ENCODE data around the gene FCRLB. TPM values are rescaled to one million over a fixed set of nuclear protein-coding genes. Genes with fewer than 3 reads are reported as not detected.
"Not testable (repeated sequence)": the region's sequence is repeated elsewhere in the genome, so short reads cannot be mapped to it uniquely, and the experiment has no call there.

The FCRLB gene
- total and polyA plus RNA-seq, 8 donors: 0.25 to 1.1 (median 0.53) TPM

- H3K9me3 ChIP-seq: no peaks in the 10 kb centered on the region
- no peak for ATAC-seq
- H3K36me3 ChIP-seq: no peaks in the 10 kb centered on the region
- H3K27me3 ChIP-seq: no peaks in the 10 kb centered on the region
- H3K27ac ChIP-seq: no peak overlapping the region
- H3K4me1 ChIP-seq: peaks cover 13 to 66% of the 10 kb centered on the region in 2 donors
- DNase-seq: no peak
- intact Hi-C loops (cut with DNase I): no loop called here
- no peak overlapping the region for H3K4me3 ChIP-seq
- no peak for TF ChIP-seq CTCF (IDR thresholded peaks at IDR 0.05)
These were observed 47.1 kb downstream of the FCRLB start for GRCh38 chr1:161768461-161768860.

GRCh38 chr1:161768986-161769672, 47.8 kb downstream of the FCRLB start:
- intact Hi-C loops (cut with DNase I): no loop called here
- no peak for TF ChIP-seq CTCF (IDR thresholded peaks at IDR 0.05)
- no peak for DNase-seq
- no peak overlapping the region for H3K27ac ChIP-seq
- H3K4me3 ChIP-seq: no peak overlapping the region
- no peak for ATAC-seq
- H3K4me1 ChIP-seq: peaks cover 16 to 66% of the 10 kb centered on the region in 2 donors
- no peaks in the 10 kb centered on the region for H3K9me3 ChIP-seq
- H3K27me3 ChIP-seq: no peaks in the 10 kb centered on the region
- no peaks in the 10 kb centered on the region for H3K36me3 ChIP-seq

GRCh38 chr1:161769673-161770045, 48.3 kb downstream of the FCRLB start:
- intact Hi-C loops (cut with DNase I); ATAC-seq: not testable (repeated sequence)
- peaks cover 16 to 69% of the 10 kb centered on the region in 2 donors for H3K4me1 ChIP-seq

GRCh38 chr1:161770250-161770649, 48.9 kb downstream of the FCRLB start:
- Histone ChIP-seq H3K36me3 (no peaks in the 10 kb centered on the region), H3K4me1 (peaks cover 16 to 71% of the 10 kb centered on the region in 2 donors), H3K4me3 (no peak overlapping the region), H3K27me3 (no peaks in the 10 kb centered on the region), H3K27ac (no peak overlapping the region), H3K9me3 (no peaks in the 10 kb centered on the region)
- TF ChIP-seq CTCF (IDR thresholded peaks at IDR 0.05): no peak
- no peak for DNase-seq
- no peak for ATAC-seq
- intact Hi-C loops (cut with DNase I): no loop called here

More at GRCh38 chr1:161769673-161770045, 48.3 kb downstream of the FCRLB start:
- H3K27ac ChIP-seq, DNase-seq, H3K9me3 ChIP-seq, H3K4me3 ChIP-seq, H3K27me3 ChIP-seq, H3K36me3 ChIP-seq: not testable (repeated sequence)

- intact Hi-C loops (cut with DNase I): no loop called here
- H3K9me3 ChIP-seq: no peaks in the 10 kb centered on the region
- peaks cover 16 to 71% of the 10 kb centered on the region in 2 donors for H3K4me1 ChIP-seq
- no peak for ATAC-seq
- H3K36me3 ChIP-seq: no peaks in the 10 kb centered on the region
- H3K27me3 ChIP-seq: no peaks in the 10 kb centered on the region
- no peak for DNase-seq
- TF ChIP-seq CTCF (IDR thresholded peaks at IDR 0.05): no peak
- peak overlapping the region in 1 of 2 donors; percentile 84 for H3K27ac ChIP-seq
- no peak overlapping the region for H3K4me3 ChIP-seq
These were observed 49.8 kb downstream of the FCRLB start for GRCh38 chr1:161771161-161771560.

GRCh38 chr1:161771973-161772372, 50.6 kb downstream of the FCRLB start:
- Histone ChIP-seq H3K36me3 (no peaks in the 10 kb centered on the region), H3K27me3 (no peaks in the 10 kb centered on the region), H3K4me3 (no peak overlapping the region), H3K27ac (peak overlapping the region; percentile 1 to 84), H3K9me3 (no peaks in the 10 kb centered on the region), H3K4me1 (peaks cover 12 to 68% of the 10 kb centered on the region in 2 donors)
- TF ChIP-seq CTCF (IDR thresholded peaks at IDR 0.05): no peak
- intact Hi-C loops (cut with DNase I): no loop called here
- ATAC-seq (no peak), DNase-seq (no peak)

All from left lung (tissue), 10 donors.